Liver (tissue), 3 donors: Measurements from ENCODE around the gene ATF7.

Experiments used
- ATF3 ChIP-seq: IDR thresholded peaks from 2 replicates; pipeline ENCODE4 v1.6.1; 2016; ENCODE audit warnings: antibody characterized with exemption
- EGR1 ChIP-seq, 2 donors: IDR thresholded peaks; 2 replicates each; pipeline ENCODE4 v1.6.1; 2016 to 2018; ENCODE audit warnings: antibody characterized with exemption in 2 of 2, low read depth in 2 of 2
- RAD21 ChIP-seq, 2 donors: IDR thresholded peaks; 2 replicates each; pipeline ENCODE4 v1.6.1; 2016; ENCODE audit warnings: antibody characterized with exemption in 2 of 2, mild to moderate bottlenecking in 2 of 2
- SP1 ChIP-seq: IDR thresholded peaks from 2 replicates; pipeline ENCODE4 v1.6.1; 2018; ENCODE audit warnings: antibody characterized with exemption, mild to moderate bottlenecking
- TAF1 ChIP-seq: conservative IDR thresholded peaks from 2 replicates; pipeline ENCODE4 v1.6.1; 2016; ENCODE audit warnings: antibody characterized with exemption, mild to moderate bottlenecking
- TF ChIP-seq, protein P1 (sequence below): fragments of 150-350 bp; IDR thresholded peaks from 2 replicates; pipeline ENCODE4 v1.5.1; 2017; ENCODE audit warnings: improper control_type of control experiment, low read depth, low read length; ENCODE audit not compliant: missing input control
- donor health status: healthy.
- donor health status: healthy.

DNA sequence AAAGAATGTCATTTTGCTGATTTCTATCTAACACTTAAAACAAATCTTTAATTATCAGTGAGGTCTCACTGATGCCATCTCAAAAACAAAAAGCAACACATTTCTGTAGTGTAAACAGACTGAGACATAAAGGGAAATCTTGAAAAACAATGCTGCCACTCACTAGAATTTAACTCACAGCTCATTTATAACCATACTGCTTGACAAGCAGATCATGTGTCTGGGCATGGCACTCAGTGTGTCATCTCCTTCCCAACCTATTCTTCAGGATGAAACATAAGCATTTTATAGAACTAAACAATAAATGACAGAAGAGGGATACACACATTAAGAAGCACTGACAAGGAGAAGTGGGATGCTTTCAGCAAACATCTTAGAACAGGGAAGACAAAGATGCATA is 22.4 kb downstream of the ATF7 start:
- TF ChIP-seq RAD21 (IDR thresholded peaks at IDR 0.05) (no peak), ATF3 (no peak), TAF1 (no peak), SP1 (no peak), EGR1 (IDR thresholded peaks at IDR 0.05; ENCODE audit: low read depth in 2 of 2) (no peak)
- TF ChIP-seq, protein P1, sequence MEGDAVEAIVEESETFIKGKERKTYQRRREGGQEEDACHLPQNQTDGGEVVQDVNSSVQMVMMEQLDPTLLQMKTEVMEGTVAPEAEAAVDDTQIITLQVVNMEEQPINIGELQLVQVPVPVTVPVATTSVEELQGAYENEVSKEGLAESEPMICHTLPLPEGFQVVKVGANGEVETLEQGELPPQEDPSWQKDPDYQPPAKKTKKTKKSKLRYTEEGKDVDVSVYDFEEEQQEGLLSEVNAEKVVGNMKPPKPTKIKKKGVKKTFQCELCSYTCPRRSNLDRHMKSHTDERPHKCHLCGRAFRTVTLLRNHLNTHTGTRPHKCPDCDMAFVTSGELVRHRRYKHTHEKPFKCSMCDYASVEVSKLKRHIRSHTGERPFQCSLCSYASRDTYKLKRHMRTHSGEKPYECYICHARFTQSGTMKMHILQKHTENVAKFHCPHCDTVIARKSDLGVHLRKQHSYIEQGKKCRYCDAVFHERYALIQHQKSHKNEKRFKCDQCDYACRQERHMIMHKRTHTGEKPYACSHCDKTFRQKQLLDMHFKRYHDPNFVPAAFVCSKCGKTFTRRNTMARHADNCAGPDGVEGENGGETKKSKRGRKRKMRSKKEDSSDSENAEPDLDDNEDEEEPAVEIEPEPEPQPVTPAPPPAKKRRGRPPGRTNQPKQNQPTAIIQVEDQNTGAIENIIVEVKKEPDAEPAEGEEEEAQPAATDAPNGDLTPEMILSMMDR = no peak
